GM19468 (cell line): ENCODE data around the gene CNN1.
"Not testable (repeated sequence)": the region's sequence is repeated elsewhere in the genome, so short reads cannot be mapped to it uniquely, and the experiment has no call there.

Source experiments
- ATAC-seq: cut with Tn5 transposase; IDR thresholded peaks from one replicate; pipeline ENCODE4 v1.9.1; 2021; ENCODE audit warnings: mild to moderate bottlenecking, moderate library complexity, moderate number of reproducible peaks; ENCODE audit not compliant: unreplicated experiment; ENCODE audit errors: extremely low read depth

CNN1 gene

GRCh38 chr19:11597202-11598102 lies 58.8 kb downstream of the CNN1 start, which contains the start of gene ZNF627:
ZNF627 (plus strand) TSS chr19:11597483; CDS start chr19:11597628, 145 bp downstream.
- ATAC-seq: peak; percentile 77

GRCh38 chr19:11598103-11598483 lies 59.4 kb downstream of the CNN1 start:
- ATAC-seq: no peak

GRCh38 chr19:11598746-11599145 lies 60.1 kb downstream of the CNN1 start:
- no peak for ATAC-seq

GRCh38 chr19:11599704-11600103 lies 61.1 kb downstream of the CNN1 start:
- ATAC-seq: not testable (repeated sequence)
